Measurements from ENCODE around the gene ADD2.

GRCh38 chr2:70670626-70671025 is 97.4 kb downstream of the ADD2 start:
- no peak for TF ChIP-seq CTCF (IDR thresholded peaks at IDR 0.05)
- no peak for TF ChIP-seq POLR2A (IDR thresholded peaks at IDR 0.05)
